UCSD-AML1 (cell line): ENCODE measurements around the gene SAT1.

ENCODE experiments used
- DNase-seq: peaks from one replicate; lab custom pipeline; 2025; ENCODE audit not compliant: unreplicated experiment; lab: John Stamatoyannopoulos, UW

The SAT1 gene

GRCh38 chrX:23773601-23774175 is 9.3 kb upstream of the SAT1 start:
- DNase-seq, result peak; percentile 18

- DNase-seq, result no peak
These were observed 6.6 kb upstream of the SAT1 start for GRCh38 chrX:23776363-23776762.

- no peak for DNase-seq
These were observed 3.9 kb upstream of the SAT1 start for GRCh38 chrX:23779025-23779424.

GRCh38 chrX:23782455-23782854 is 518 bp upstream of the SAT1 start:
- DNase-seq, result no peak

- peak; percentile 20 for DNase-seq
These were observed 856 bp downstream of the SAT1 start for GRCh38 chrX:23783589-23784469.

GRCh38 chrX:23784470-23785331 is 1.7 kb downstream of the SAT1 start:
- DNase-seq, result no peak

GRCh38 chrX:23785580-23785979 is 2.6 kb downstream of the SAT1 start:
- no peak for DNase-seq

- DNase-seq, result no peak
These were observed 3.4 kb downstream of the SAT1 start for GRCh38 chrX:23786268-23786815.

- DNase-seq, result no peak
These were observed 4.8 kb downstream of the SAT1 start for GRCh38 chrX:23787745-23788118.

- DNase-seq, result no peak
These were observed 5.5 kb downstream of the SAT1 start for GRCh38 chrX:23788521-23788920.

GRCh38 chrX:23788946-23789345 is 6.0 kb downstream of the SAT1 start:
- DNase-seq, result no peak

GRCh38 chrX:23789386-23790154 is 6.6 kb downstream of the SAT1 start:
- DNase-seq, result no peak

GRCh38 chrX:23790155-23790497 is 7.2 kb downstream of the SAT1 start:
- DNase-seq, result no peak

- no peak for DNase-seq
These were observed 10.0 kb downstream of the SAT1 start for GRCh38 chrX:23792861-23793553.

GRCh38 chrX:23795221-23795620 is 12.2 kb downstream of the SAT1 start:
- DNase-seq, result no peak

GRCh38 chrX:23797371-23798128 is 14.6 kb downstream of the SAT1 start:
- no peak for DNase-seq

- DNase-seq, result no peak
These were observed 16.6 kb downstream of the SAT1 start for GRCh38 chrX:23799469-23800065.

- no peak for DNase-seq
These were observed 19.5 kb downstream of the SAT1 start for GRCh38 chrX:23802431-23802830.

GRCh38 chrX:23803931-23804381 is 21.0 kb downstream of the SAT1 start:
- DNase-seq, result no peak
